Ovary (tissue), 9 donors: ENCODE measurements around the gene AFF2. TPM values are rescaled to one million over a fixed set of nuclear protein-coding genes. Genes with fewer than 3 reads are reported as not detected.

ENCODE experiments used
- DNase-seq, 5 donors: peaks; one replicate each; pipeline ENCODE4 v3.0.0-alpha.2; 2019 to 2020
- H3K27ac ChIP-seq, 2 donors: fragments of 200-600 bp; one replicate each; pipeline versions ENCODE4 v1.5.1 to v1.8.0; 2019 to 2022
- H3K27me3 ChIP-seq: fragments of 200-600 bp; one replicate; pipeline ENCODE4 v1.8.0; 2022
- H3K36me3 ChIP-seq: fragments of 200-600 bp; sonication (generic); one replicate; pipeline ENCODE4 v1.5.1; 2019
- H3K4me1 ChIP-seq: one replicate; pipeline ENCODE4 v1.8.1; 2013; ENCODE audit warnings: mild to moderate bottlenecking, moderate library complexity; ENCODE audit not compliant: insufficient read depth
- H3K4me3 ChIP-seq: fragments of 200-600 bp; sonication (generic); one replicate; pipeline ENCODE4 v1.5.1; 2017
- H3K9me3 ChIP-seq, 2 donors: fragments of 200-600 bp in 1 of 2; sonication (generic) in 1 of 2; one replicate each; pipeline versions ENCODE4 v1.5.1 to v1.8.1; 2013 to 2019; ENCODE audit warnings: mild to moderate bottlenecking in 1 of 2, moderate library complexity in 1 of 2
- CTCF ChIP-seq, 3 donors: fragments of 450-650 bp in 2 of 3; fragments of 200-600 bp in 1 of 3; IDR thresholded peaks; one replicate each; pipeline versions ENCODE4 v1.5.1 to v1.8.0; 2016 to 2022; ENCODE audit warnings: antibody characterized with exemption in 3 of 3, mild to moderate bottlenecking in 1 of 3
- EP300 ChIP-seq: sonication (generic); formaldehyde crosslinking; IDR thresholded peaks from one replicate; pipeline ENCODE4 v1.6.1; 2017; ENCODE audit warnings: antibody characterized with exemption
- POLR2A ChIP-seq: fragments of 450-650 bp; IDR thresholded peaks from one replicate; pipeline ENCODE4 v1.6.1; 2017; ENCODE audit warnings: antibody characterized with exemption, mild to moderate bottlenecking, moderate library complexity
- WGBS, 3 donors: extraction: QIAGEN DNeasy Blood & Tissue Kit in 1 of 3; methylation state at CpG; one replicate each; pipeline versions ENCODE4 v1.1.5 to v1.1.7; 2013 to 2017; 5-methylcytosine and 5-hydroxymethylcytosine counted together
- intact Hi-C, 4 donors: fragments of 100-400 bp; cut with DNase I; formaldehyde crosslinking; loops; one replicate each; pipeline versions ENCODE4 v1.11.0 to v1.15.1; 2022 to 2023
- polyA plus RNA-seq, 2 donors: library from polyadenylated mRNA; stranded (reverse); fragments of 200-250 nt in 1 of 2; fragments of 350-450 nt in 1 of 2; fragmentation: Illumina TruSeq in 1 of 2; extraction: RNeasy Lipid Tissue Mini Kit (QIAGEN cat#74804) in 1 of 2; gene quantifications; one replicate each; pipeline ENCODE4 v1.2.3, GENCODE V29; 2013 to 2014
- total RNA-seq, 7 donors: library from RNA; depleted of rRNA in 2 of 7; stranded (reverse); fragments of >200 nt in 2 of 7; fragmentation: NEBNext Ultra II Directional in 3 of 7; extraction: Animal tissue kit (Norgen Biotek cat#: 25700) in 3 of 7; gene quantifications; one replicate each; pipeline versions ENCODE4 v1.1.0 to v1.2.4, GENCODE V29; 2016 to 2023
- donor health status: DM: no; HTN: no; CAD: no; lungs with moderate emphysema.
- donor health status: DM: no; HTN: no; CAD: no.
- donor health status: Bipolar disorder and iron deficiency.
- donor health status: DM: yes; HTN: yes; CAD: no.
- donor health status: DM: no; HTN: no; CAD: no.
- donor health status: DM: yes; HTN: yes; CAD: no.

The AFF2 gene
- total and polyA plus RNA-seq, 9 donors = 1.3 to 12.3 (median 4.6) TPM

DNA sequence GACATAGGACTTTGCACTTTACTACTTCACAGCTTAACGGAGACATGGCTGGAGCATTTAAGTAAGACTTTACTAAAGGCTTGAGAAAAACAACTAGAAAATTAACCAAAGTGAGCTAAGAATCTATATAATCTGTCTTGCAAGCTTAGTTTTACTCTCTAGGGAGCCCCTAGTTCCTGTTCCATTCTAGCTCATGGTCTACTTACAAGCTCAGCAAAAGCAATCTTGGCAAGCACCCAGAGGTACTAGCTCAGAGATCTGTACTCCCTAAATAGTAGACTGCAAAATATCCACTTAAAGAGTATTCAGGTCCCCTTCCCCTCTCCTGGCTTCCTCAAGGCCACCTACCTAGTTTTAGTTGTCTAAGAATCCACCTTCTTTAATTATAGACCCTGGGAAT, 535.7 kb downstream of the AFF2 start:
- Histone ChIP-seq H3K4me3 (no peak overlapping the region), H3K27ac (no peak overlapping the region), H3K4me1 (no peaks in the 10 kb centered on the region), H3K9me3 (no peaks in the 10 kb centered on the region), H3K27me3 (no peaks in the 10 kb centered on the region), H3K36me3 (no peaks in the 10 kb centered on the region)
- DNase-seq = no peak
- 71 to 79% (median 78%) methylated on average over 1 of the region's 1 CpG for WGBS, 3 donors
- intact Hi-C loops = no loop called here
- TF ChIP-seq EP300 (no peak), POLR2A (no peak), CTCF (IDR thresholded peaks at IDR 0.05) (no peak)

- TF ChIP-seq POLR2A (no peak), EP300 (no peak), CTCF (IDR thresholded peaks at IDR 0.05) (no peak)
- intact Hi-C loops = no loop called here
- no peak overlapping the region for H3K4me3 ChIP-seq
- WGBS, 3 donors = 66 to 76% (median 70%) methylated on average over 3 of the region's 3 CpGs
- H3K27me3 ChIP-seq = no peaks in the 10 kb centered on the region
- no peaks in the 10 kb centered on the region for H3K36me3 ChIP-seq
- no peaks in the 10 kb centered on the region for H3K4me1 ChIP-seq
- no peak overlapping the region for H3K27ac ChIP-seq
- no peaks in the 10 kb centered on the region for H3K9me3 ChIP-seq
- DNase-seq = no peak
Measured at GRCh38 chrX:149037281-149037870, 537.0 kb downstream of the AFF2 start.

DNA sequence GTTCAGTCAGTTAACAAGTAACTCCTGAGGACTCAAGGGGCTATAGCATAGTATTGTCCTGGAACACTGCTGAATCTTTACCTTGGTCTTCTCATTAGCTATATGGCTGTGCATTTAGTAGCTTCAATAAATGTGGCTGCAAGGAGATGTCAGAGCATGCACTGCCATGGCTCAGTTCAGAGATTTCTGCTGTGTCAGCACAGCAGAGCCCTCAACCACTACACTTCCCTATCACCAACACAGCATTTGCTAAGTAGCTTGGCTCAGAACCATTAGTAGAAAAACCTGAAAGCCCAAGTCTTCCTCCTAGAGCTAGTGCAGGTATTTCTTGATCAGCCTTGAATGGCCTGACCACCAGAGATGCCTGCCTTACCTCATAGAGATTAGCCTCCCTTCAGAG, 538.6 kb downstream of the AFF2 start:
- intact Hi-C loops = no loop called here
- H3K27ac ChIP-seq = no peak overlapping the region
- TF ChIP-seq POLR2A = no peak
- TF ChIP-seq CTCF (IDR thresholded peaks at IDR 0.05) = no peak
- no peaks in the 10 kb centered on the region for H3K4me1 ChIP-seq
- no peak for DNase-seq
- no peak overlapping the region for H3K4me3 ChIP-seq
- no peaks in the 10 kb centered on the region for H3K27me3 ChIP-seq
- no peaks in the 10 kb centered on the region for H3K9me3 ChIP-seq
- no peaks in the 10 kb centered on the region for H3K36me3 ChIP-seq

GRCh38 chrX:149040873-149041535, 540.6 kb downstream of the AFF2 start:
- 65 to 75% (median 71%) methylated on average over 5 of the region's 5 CpGs for WGBS, 3 donors
- no peak for DNase-seq
- Histone ChIP-seq H3K4me1 (no peaks in the 10 kb centered on the region), H3K36me3 (no peaks in the 10 kb centered on the region), H3K27ac (no peak overlapping the region), H3K9me3 (no peaks in the 10 kb centered on the region), H3K27me3 (no peaks in the 10 kb centered on the region), H3K4me3 (no peak overlapping the region)
- TF ChIP-seq CTCF (IDR thresholded peaks at IDR 0.05) (no peak), EP300 (no peak), POLR2A (no peak)
- intact Hi-C loops = no loop called here
